GM23248 (cell line): ENCODE measurements around the gene CDX4.

ENCODE experiments used
- EZH2 ChIP-seq: fragments of 200-600 bp; sonication (generic); IDR thresholded peaks from 2 replicates; pipeline ENCODE4 v1.6.1; 2018; ENCODE audit warnings: antibody characterized with exemption, mild to moderate bottlenecking; ENCODE audit not compliant: insufficient read depth, poor library complexity, severe bottlenecking
- EZH2phosphoT487 ChIP-seq: fragments of 200-600 bp; sonication (generic); IDR thresholded peaks from 2 replicates; pipeline ENCODE4 v1.6.1; 2018; ENCODE audit warnings: antibody characterized with exemption, moderate library complexity, mild to moderate bottlenecking, low read depth; ENCODE audit not compliant: insufficient read depth

- TF ChIP-seq EZH2 (no peak), EZH2phosphoT487 (no peak)
These were observed 43.8 kb downstream of the CDX4 start for GRCh38 chrX:73490661-73491060.
